HCT116 (cell line): ENCODE results near the gene CFAP58. TPM values are rescaled to one million over a fixed set of nuclear protein-coding genes. Genes with fewer than 3 reads are reported as not detected.

Experiments
- ATAC-seq: fragments of 200-7000 bp; cut with Tn5 transposase; 2 replicates; pipeline ENCODE4 v1.9.1; 2020; ENCODE audit warnings: mild to moderate bottlenecking, moderate library complexity
- BruUV-seq: library from RNA; stranded (reverse); fragments of 400-500 nt; replicated peaks from 2 replicates; lab custom pipeline; 2021; lab: Mats Ljungman, UMichigan
- CTCF ChIA-PET: fragments of 300-600 bp; sonication (Branson Sonifier 250); formaldehyde crosslinking; loops from one replicate; lab custom pipeline; 2021; ENCODE audit warnings: antibody characterized with exemption; lab: Charles Lee
- POLR2A ChIA-PET: fragments of 300-600, 350-600 bp; sonication (Branson Sonifier 250); formaldehyde crosslinking; loops from one replicate; lab custom pipeline; 2021; ENCODE audit warnings: antibody characterized with exemption; lab: Charles Lee
- RAD21 ChIA-PET, 2 experiments: fragments of 300-600 bp; sonication (Branson Sonifier 250); formaldehyde crosslinking; loops; one replicate each; lab custom pipeline; 2023; ENCODE audit warnings: low total read pairs in 2 of 2; ENCODE audit not compliant: uncharacterized antibody in 2 of 2, unreplicated experiment in 2 of 2, low non-redundant PET in 1 of 2; lab: Charles Lee
- DNase-seq: peaks from one replicate; pipeline ENCODE4 v3.0.0-alpha.2; 2010; ENCODE audit warnings: low read depth, low spot score
- H2AFZ ChIP-seq: fragments of 200-600 bp; shearing (Covaris generic), sonication (generic); 2 replicates; pipeline ENCODE4 v1.6.1; 2017; ENCODE audit warnings: low read depth, mixed run types, mixed read lengths, antibody characterized with exemption, low read length; ENCODE audit not compliant: poor library complexity, severe bottlenecking
- H3K27ac ChIP-seq: 2 replicates; pipeline ENCODE4 v1.5.1; 2012; ENCODE audit warnings: low read depth, low read length
- H3K27me3 ChIP-seq: fragments of 200-600 bp; sonication (generic); 2 replicates; pipeline ENCODE4 v1.6.1; 2016; ENCODE audit warnings: mixed run types, low read length, mixed read lengths; ENCODE audit not compliant: insufficient read depth
- H3K36me3 ChIP-seq, 2 experiments: fragments of 200-500 bp in 1 of 2; fragments of 200-600 bp in 1 of 2; sonication (Bioruptor generic) in 1 of 2; sonication (generic) in 1 of 2; 2 replicates each; pipeline versions ENCODE4 v1.5.1 to v1.6.1; 2014 to 2016; ENCODE audit warnings: low read length in 2 of 2, inconsistent platforms in 1 of 2, mixed read lengths in 1 of 2, mixed run types in 1 of 2; ENCODE audit not compliant: insufficient read depth in 2 of 2, control insufficient read depth in 1 of 2
- H3K4me1 ChIP-seq, 2 experiments: fragments of 200-600 bp in 1 of 2; sonication (generic) in 1 of 2; 2 replicates each; pipeline versions ENCODE4 v1.5.1 to v1.6.1; 2012 to 2017; ENCODE audit warnings: low read length in 2 of 2, inconsistent platforms in 1 of 2, mild to moderate bottlenecking in 1 of 2, mixed read lengths in 1 of 2, mixed run types in 1 of 2, moderate library complexity in 1 of 2; ENCODE audit not compliant: insufficient read depth in 2 of 2, control insufficient read depth in 1 of 2
- H3K4me2 ChIP-seq: fragments of 200-600 bp; sonication (generic); 2 replicates; pipeline ENCODE4 v1.6.1; 2017; ENCODE audit warnings: mixed run types, low read length, mixed read lengths
- H3K4me3 ChIP-seq, 2 experiments: fragments of 200-600 bp in 1 of 2; sonication (generic) in 1 of 2; replicated peaks in 1 of 2; 2 replicates each; pipeline ENCODE4 v1.5.1; 2011 to 2016; ENCODE audit warnings: low read length in 2 of 2, control low read depth in 1 of 2, low read depth in 1 of 2, mild to moderate bottlenecking in 1 of 2, mixed read lengths in 1 of 2, mixed run types in 1 of 2
- H3K79me2 ChIP-seq: fragments of 200-600 bp; sonication (generic); 2 replicates; pipeline ENCODE4 v1.6.1; 2017; ENCODE audit warnings: mild to moderate bottlenecking, mixed run types, low read length, moderate library complexity, mixed read lengths; ENCODE audit not compliant: insufficient read depth
- H3K9ac ChIP-seq: fragments of 200-600 bp; sonication (generic); 2 replicates; pipeline ENCODE4 v1.6.1; 2016; ENCODE audit warnings: low read length, mixed read lengths
- H3K9me2 ChIP-seq: fragments of 200-600 bp; sonication (generic), shearing (Covaris generic); 2 replicates; pipeline ENCODE4 v1.6.1; 2017; ENCODE audit warnings: mixed run types, mild to moderate bottlenecking, moderate library complexity; ENCODE audit not compliant: insufficient read depth
- H3K9me3 ChIP-seq, 2 experiments: fragments of 200-500 bp in 1 of 2; fragments of 200-600 bp in 1 of 2; sonication (Bioruptor generic) in 1 of 2; sonication (generic) in 1 of 2; 2 replicates each; pipeline ENCODE4 v1.6.1; 2014 to 2017; ENCODE audit warnings: low read length in 2 of 2, mixed read lengths in 2 of 2, inconsistent platforms in 1 of 2, low read depth in 1 of 2, mild to moderate bottlenecking in 1 of 2, mixed run types in 1 of 2, moderate library complexity in 1 of 2; ENCODE audit not compliant: control insufficient read depth in 1 of 2, insufficient read depth in 1 of 2
- H4K20me1 ChIP-seq: fragments of 200-600 bp; sonication (generic), shearing (Covaris generic); 2 replicates; pipeline ENCODE4 v1.6.1; 2017; ENCODE audit warnings: mixed run types, mild to moderate bottlenecking, moderate library complexity; ENCODE audit not compliant: insufficient read depth
- CBX3 ChIP-seq: IDR thresholded peaks from 2 replicates; pipeline ENCODE4 v1.6.1; 2012; ENCODE audit warnings: low read depth
- CEBPB ChIP-seq: IDR thresholded peaks from 2 replicates; pipeline ENCODE4 v1.6.1; 2012; ENCODE audit warnings: low read depth
- EGR1 ChIP-seq: IDR thresholded peaks from 2 replicates; pipeline ENCODE4 v1.6.1; 2012; ENCODE audit warnings: low read depth
- ELF1 ChIP-seq: IDR thresholded peaks from 2 replicates; pipeline ENCODE4 v1.6.1; 2012; ENCODE audit warnings: low read depth, borderline replicate concordance
- EZH2 ChIP-seq: fragments of 200-600 bp; sonication (generic); IDR thresholded peaks from 2 replicates; pipeline ENCODE4 v1.6.1; 2017; ENCODE audit warnings: antibody characterized with exemption, mixed run types
- FOSL1 ChIP-seq: IDR thresholded peaks from 2 replicates; pipeline ENCODE4 v1.6.1; 2012; ENCODE audit warnings: low read depth
- JUND ChIP-seq: IDR thresholded peaks from 2 replicates; pipeline ENCODE4 v1.6.1; 2012
- POLR2A ChIP-seq: IDR thresholded peaks from 2 replicates; pipeline ENCODE4 v1.7.0; 2011; ENCODE audit warnings: borderline replicate concordance; ENCODE audit not compliant: insufficient read depth, insufficient read length; ENCODE audit errors: extremely low read depth
- POLR2AphosphoS5 ChIP-seq: IDR thresholded peaks from 2 replicates; pipeline ENCODE4 v1.6.1; 2011; ENCODE audit warnings: mild to moderate bottlenecking, low read depth, low read length, moderate library complexity
- RAD21 ChIP-seq: IDR thresholded peaks from 2 replicates; pipeline ENCODE4 v1.6.1; 2012; ENCODE audit warnings: low read depth, mild to moderate bottlenecking
- SIN3A ChIP-seq: IDR thresholded peaks from 2 replicates; pipeline ENCODE4 v1.6.1; 2012; ENCODE audit warnings: low read depth
- SP1 ChIP-seq: IDR thresholded peaks from 2 replicates; pipeline ENCODE4 v1.6.1; 2012; ENCODE audit warnings: low read depth
- intact Hi-C: fragments of 100-400 bp; cut with micrococcal nuclease; formaldehyde crosslinking; loops from 2 replicates; pipeline ENCODE4 v1.10.0; 2022
- total RNA-seq: library from RNA; stranded (reverse); gene quantifications from one replicate; pipeline ENCODE4 v1.2.1, GENCODE V29; 2021; ENCODE audit not compliant: unreplicated experiment
- TF ChIP-seq, protein P1 (sequence below), 3 experiments: fragments of 200-600 bp in 1 of 3; sonication (generic) in 1 of 3; IDR thresholded peaks in 2 of 3; conservative IDR thresholded peaks in 1 of 3; 2 replicates each; pipeline ENCODE4 v1.5.1; 2012 to 2017; ENCODE audit warnings: low read depth in 2 of 3, low read length in 2 of 3, antibody characterized with exemption in 1 of 3, borderline replicate concordance in 1 of 3, control low read depth in 1 of 3, mild to moderate bottlenecking in 1 of 3, mixed read lengths in 1 of 3, mixed run types in 1 of 3, moderate library complexity in 1 of 3; ENCODE audit not compliant: insufficient read depth in 1 of 3
- TF ChIP-seq, protein P2 (sequence below): IDR thresholded peaks from 2 replicates; pipeline ENCODE4 v1.6.1; 2012; ENCODE audit warnings: low read depth
- TF ChIP-seq, protein P3 (sequence below): IDR thresholded peaks from 2 replicates; pipeline ENCODE4 v1.6.1; 2012

CFAP58 gene
- total RNA-seq, 1 experiment from 2014 or later = 0.91 TPM

DNA sequence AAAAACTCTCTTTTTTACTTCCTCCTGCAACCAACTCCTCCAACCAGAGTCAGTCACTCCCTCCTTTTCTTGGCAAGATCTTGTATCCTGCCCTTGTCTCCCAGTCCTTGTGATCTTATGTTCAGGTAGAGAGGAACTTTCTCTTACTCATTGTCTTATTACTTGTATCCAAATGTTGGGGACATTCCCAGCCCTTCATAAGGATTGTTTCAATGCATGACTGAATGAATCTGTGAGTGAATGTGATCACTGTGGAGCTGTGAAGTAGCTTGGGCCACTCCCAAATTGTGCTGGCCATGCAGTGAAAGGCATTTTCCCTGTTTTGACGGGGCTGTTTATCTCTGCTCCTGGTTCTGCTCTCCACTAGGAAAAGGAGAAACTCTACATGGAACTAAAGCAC, 93.7 kb downstream of the CFAP58 start:
- Histone ChIP-seq H3K27ac (no peak overlapping the region), H3K9me3 (no peaks in the 10 kb centered on the region), H3K36me3 (no peaks in the 10 kb centered on the region), H3K9ac (no peak overlapping the region), H3K79me2 (no peaks in the 10 kb centered on the region), H3K27me3 (peaks cover 80% of the 10 kb centered on the region), H3K4me3 (no peak overlapping the region), H4K20me1 (no peaks in the 10 kb centered on the region), H3K9me2 (no peaks in the 10 kb centered on the region), H3K4me1 (no peaks in the 10 kb centered on the region), H3K4me2 (no peak overlapping the region), H2AFZ (no peak overlapping the region)
- ChIA-PET POLR2A (interaction anchor here (1.0 kb wide), 1 partner anchor 10 kb away, joined by 3 read pairs; no protein-coding TSS in a partner anchor), RAD21 (no interaction called here), CTCF (no interaction called here)
- DNase-seq = no peak
- TF ChIP-seq JUND = no peak
- no peak for TF ChIP-seq SIN3A
- ATAC-seq = 0 out of 2 replicates have a peak, but pooled peaks have one; percentile 11
- intact Hi-C loops = no loop called here
- no TSS peak for BruUV-seq

DNA sequence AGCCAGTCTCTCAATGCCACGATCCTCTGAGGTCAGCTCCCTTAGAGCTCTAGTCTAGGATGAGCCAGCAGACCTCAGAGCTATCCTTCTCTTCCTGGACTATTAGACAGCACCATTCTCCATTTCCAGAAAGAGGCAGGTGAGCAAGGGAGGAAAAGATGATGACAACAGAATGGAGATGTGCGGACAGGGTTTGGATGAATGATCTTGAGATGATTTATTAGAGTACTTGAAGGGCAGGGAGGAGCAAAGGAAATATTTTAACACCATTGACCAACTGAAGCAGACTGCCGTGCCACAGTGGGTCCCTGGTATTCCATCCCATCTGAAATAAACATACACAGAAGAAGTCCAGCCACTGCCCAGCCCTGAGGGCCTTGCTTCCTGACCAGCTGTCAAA, 94.3 kb downstream of the CFAP58 start:
- H3K4me1 ChIP-seq = no peaks in the 10 kb centered on the region
- CTCF ChIA-PET = no interaction called here

More for the DNA sequence above, 94.3 kb downstream of the CFAP58 start:
- no peak overlapping the region for H3K4me3 ChIP-seq
- ChIA-PET POLR2A (interaction anchor here (1.0 kb wide), 1 partner anchor 9 kb away, joined by 3 read pairs; no protein-coding TSS in a partner anchor), RAD21 (no interaction called here)
- TF ChIP-seq RAD21 = no peak
- TF ChIP-seq, protein P1, sequence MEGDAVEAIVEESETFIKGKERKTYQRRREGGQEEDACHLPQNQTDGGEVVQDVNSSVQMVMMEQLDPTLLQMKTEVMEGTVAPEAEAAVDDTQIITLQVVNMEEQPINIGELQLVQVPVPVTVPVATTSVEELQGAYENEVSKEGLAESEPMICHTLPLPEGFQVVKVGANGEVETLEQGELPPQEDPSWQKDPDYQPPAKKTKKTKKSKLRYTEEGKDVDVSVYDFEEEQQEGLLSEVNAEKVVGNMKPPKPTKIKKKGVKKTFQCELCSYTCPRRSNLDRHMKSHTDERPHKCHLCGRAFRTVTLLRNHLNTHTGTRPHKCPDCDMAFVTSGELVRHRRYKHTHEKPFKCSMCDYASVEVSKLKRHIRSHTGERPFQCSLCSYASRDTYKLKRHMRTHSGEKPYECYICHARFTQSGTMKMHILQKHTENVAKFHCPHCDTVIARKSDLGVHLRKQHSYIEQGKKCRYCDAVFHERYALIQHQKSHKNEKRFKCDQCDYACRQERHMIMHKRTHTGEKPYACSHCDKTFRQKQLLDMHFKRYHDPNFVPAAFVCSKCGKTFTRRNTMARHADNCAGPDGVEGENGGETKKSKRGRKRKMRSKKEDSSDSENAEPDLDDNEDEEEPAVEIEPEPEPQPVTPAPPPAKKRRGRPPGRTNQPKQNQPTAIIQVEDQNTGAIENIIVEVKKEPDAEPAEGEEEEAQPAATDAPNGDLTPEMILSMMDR (IDR thresholded peaks at IDR 0.05 in 2 of 3, conservative IDR thresholded peaks at IDR 0.05 in 1 of 3; ENCODE audit: borderline replicate concordance in 1 of 3, insufficient read depth in 1 of 3, low read depth in 2 of 3, low read length in 2 of 3) = no peak
- no peak for TF ChIP-seq CEBPB
- TF ChIP-seq, protein P2, sequence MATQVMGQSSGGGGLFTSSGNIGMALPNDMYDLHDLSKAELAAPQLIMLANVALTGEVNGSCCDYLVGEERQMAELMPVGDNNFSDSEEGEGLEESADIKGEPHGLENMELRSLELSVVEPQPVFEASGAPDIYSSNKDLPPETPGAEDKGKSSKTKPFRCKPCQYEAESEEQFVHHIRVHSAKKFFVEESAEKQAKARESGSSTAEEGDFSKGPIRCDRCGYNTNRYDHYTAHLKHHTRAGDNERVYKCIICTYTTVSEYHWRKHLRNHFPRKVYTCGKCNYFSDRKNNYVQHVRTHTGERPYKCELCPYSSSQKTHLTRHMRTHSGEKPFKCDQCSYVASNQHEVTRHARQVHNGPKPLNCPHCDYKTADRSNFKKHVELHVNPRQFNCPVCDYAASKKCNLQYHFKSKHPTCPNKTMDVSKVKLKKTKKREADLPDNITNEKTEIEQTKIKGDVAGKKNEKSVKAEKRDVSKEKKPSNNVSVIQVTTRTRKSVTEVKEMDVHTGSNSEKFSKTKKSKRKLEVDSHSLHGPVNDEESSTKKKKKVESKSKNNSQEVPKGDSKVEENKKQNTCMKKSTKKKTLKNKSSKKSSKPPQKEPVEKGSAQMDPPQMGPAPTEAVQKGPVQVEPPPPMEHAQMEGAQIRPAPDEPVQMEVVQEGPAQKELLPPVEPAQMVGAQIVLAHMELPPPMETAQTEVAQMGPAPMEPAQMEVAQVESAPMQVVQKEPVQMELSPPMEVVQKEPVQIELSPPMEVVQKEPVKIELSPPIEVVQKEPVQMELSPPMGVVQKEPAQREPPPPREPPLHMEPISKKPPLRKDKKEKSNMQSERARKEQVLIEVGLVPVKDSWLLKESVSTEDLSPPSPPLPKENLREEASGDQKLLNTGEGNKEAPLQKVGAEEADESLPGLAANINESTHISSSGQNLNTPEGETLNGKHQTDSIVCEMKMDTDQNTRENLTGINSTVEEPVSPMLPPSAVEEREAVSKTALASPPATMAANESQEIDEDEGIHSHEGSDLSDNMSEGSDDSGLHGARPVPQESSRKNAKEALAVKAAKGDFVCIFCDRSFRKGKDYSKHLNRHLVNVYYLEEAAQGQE = no peak
- TF ChIP-seq CBX3 = no peak
- no peak for TF ChIP-seq SIN3A
- TF ChIP-seq EGR1 = no peak
- no peak for TF ChIP-seq JUND
- no peak for TF ChIP-seq ELF1
- TF ChIP-seq, protein P3, sequence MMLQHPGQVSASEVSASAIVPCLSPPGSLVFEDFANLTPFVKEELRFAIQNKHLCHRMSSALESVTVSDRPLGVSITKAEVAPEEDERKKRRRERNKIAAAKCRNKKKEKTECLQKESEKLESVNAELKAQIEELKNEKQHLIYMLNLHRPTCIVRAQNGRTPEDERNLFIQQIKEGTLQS = no peak
- TF ChIP-seq FOSL1 = no peak
- no peak for TF ChIP-seq POLR2AphosphoS5
- TF ChIP-seq EZH2 = no peak
- no peak for TF ChIP-seq POLR2A
- TF ChIP-seq SP1 = no peak
- DNase-seq (no peak), ATAC-seq (no peak)
- no peaks in the 10 kb centered on the region for H3K36me3 ChIP-seq
- H3K27me3 ChIP-seq = peaks cover 85% of the 10 kb centered on the region
- no peak overlapping the region for H2AFZ ChIP-seq
- no peaks in the 10 kb centered on the region for H3K79me2 ChIP-seq
- no peaks in the 10 kb centered on the region for H3K9me3 ChIP-seq
- H4K20me1 ChIP-seq = no peaks in the 10 kb centered on the region
- H3K27ac ChIP-seq = no peak overlapping the region
- no peak overlapping the region for H3K4me2 ChIP-seq
- H3K9ac ChIP-seq = no peak overlapping the region
- BruUV-seq = no TSS peak
- H3K9me2 ChIP-seq = no peaks in the 10 kb centered on the region
- intact Hi-C loops = no loop called here
